ENCODE measurements around the gene RASSF6. TPM values are rescaled to one million over a fixed set of nuclear protein-coding genes. Genes with fewer than 3 reads are reported as not detected.
"Not testable (repeated sequence)": the region's sequence is repeated elsewhere in the genome, so short reads cannot be mapped to it uniquely, and the experiment has no call there.

Gene RASSF6
- total RNA-seq (2014; rRNA removed; shearing (Covaris generic)) (not detected in 2 replicates), polyA plus RNA-seq (2016; fragmentation: Nextera tagmentation; extraction: Ambion mirVana) (not detected in 2 replicates)

- Histone ChIP-seq H2AFZ (peak within 1 kb of the TSS; percentile 47; the same call in 1 of the 2 replicates), H4K20me1 (ENCODE audit: insufficient read depth) (no peaks in the 10 kb centered on the region), H3K27ac (no peak within 1 kb of the TSS), H3K4me3 (no peak within 1 kb of the TSS), H3F3A (ENCODE audit: insufficient read depth) (no peaks in the 10 kb centered on the region), H3K27me3 (replicated peaks; ENCODE audit: insufficient read depth) (peaks cover 12% of the 10 kb centered on the region), H3K9me3 (ENCODE audit: low read depth) (no peaks in the 10 kb centered on the region), H3K9ac (no peak within 1 kb of the TSS), H3K9me2 (ENCODE audit: insufficient read depth) (no peaks in the 10 kb centered on the region), H3K79me2 (ENCODE audit: insufficient read depth) (no peaks in the 10 kb centered on the region), H3K4me1 (ENCODE audit: insufficient read depth) (no peaks in the 10 kb centered on the region), H3K4me2 (ENCODE audit: unreplicated experiment) (no peak within 1 kb of the TSS), H3K36me3 (ENCODE audit: low read depth) (no peaks in the 10 kb centered on the region)
- DNase-seq: no peak
- 15 to 17% methylated on average over 24 of the region's 24 CpGs for WGBS, 2 experiments (ENCODE audit: low coverage in 1 of 2, low lambda C conversion rate in 2 of 2, missing lambda C conversion rate in 2 of 2)
- TF ChIP-seq EZH2phosphoT487 (IDR thresholded peaks at IDR 0.05; ENCODE audit: insufficient read depth, low read depth): no peak
- no peak for TF ChIP-seq EZH2 (IDR thresholded peaks at IDR 0.05; ENCODE audit: insufficient read depth, poor library complexity, severe bottlenecking)
- in situ Hi-C loops (cut with MboI): no loop called here
These were observed at the start of gene RASSF6 for GRCh38 chr4:73620115-73620792. Gene RASSF6 (minus strand): TSS chr4:73620436. CDS start chr4:73611795, 8,641 bp downstream.

- DNase-seq: no peak
- WGBS, 2 experiments (ENCODE audit: low coverage in 1 of 2, low lambda C conversion rate in 2 of 2, missing lambda C conversion rate in 2 of 2): 70 to 72% methylated on average over 15 of the region's 15 CpGs
- H3K9ac ChIP-seq: no peak overlapping the region
These were observed 49.4 kb upstream of the RASSF6 start for GRCh38 chr4:73669410-73670183.

GRCh38 chr4:73668782-73669201 lies 48.6 kb upstream of the RASSF6 start:
- no peak for TF ChIP-seq EZH2phosphoT487 (IDR thresholded peaks at IDR 0.05; ENCODE audit: insufficient read depth, low read depth)
- no peak for TF ChIP-seq EZH2 (IDR thresholded peaks at IDR 0.05; ENCODE audit: insufficient read depth, poor library complexity, severe bottlenecking)
- Histone ChIP-seq H3K9ac (no peak overlapping the region; the same call in 1 of the 2 replicates), H4K20me1 (ENCODE audit: insufficient read depth) (no peaks in the 10 kb centered on the region), H3K4me1 (ENCODE audit: insufficient read depth) (peaks cover 24% of the 10 kb centered on the region), H2AFZ (peak overlapping the region; percentile 35), H3K79me2 (ENCODE audit: insufficient read depth) (no peaks in the 10 kb centered on the region), H3K4me3 (peak overlapping the region; percentile 57), H3K36me3 (ENCODE audit: low read depth) (no peaks in the 10 kb centered on the region), H3F3A (ENCODE audit: insufficient read depth) (peaks cover 16% of the 10 kb centered on the region; the same call in 1 of the 2 replicates), H3K9me3 (ENCODE audit: low read depth) (no peaks in the 10 kb centered on the region), H3K9me2 (ENCODE audit: insufficient read depth) (no peaks in the 10 kb centered on the region), H3K27me3 (replicated peaks; ENCODE audit: insufficient read depth) (no peaks in the 10 kb centered on the region), H3K27ac (no peak overlapping the region), H3K4me2 (ENCODE audit: unreplicated experiment) (peak overlapping the region; percentile 73)
- 7 to 9% methylated on average over 8 of the region's 8 CpGs for WGBS, 2 experiments (ENCODE audit: low coverage in 1 of 2, low lambda C conversion rate in 2 of 2, missing lambda C conversion rate in 2 of 2)
- peak; percentile 61 for DNase-seq
- in situ Hi-C loops (cut with MboI): loop anchor here (10.0 kb wide), 1 partner anchor 466 kb away; no protein-coding TSS in a partner anchor

More at GRCh38 chr4:73669410-73670183, 49.4 kb upstream of the RASSF6 start:
- no peaks in the 10 kb centered on the region for H3K36me3 ChIP-seq (ENCODE audit: low read depth)
- H3K27me3 ChIP-seq (replicated peaks; ENCODE audit: insufficient read depth): no peaks in the 10 kb centered on the region
- in situ Hi-C loops (cut with MboI): loop anchor here (10.0 kb wide), 1 partner anchor 465 kb away; no protein-coding TSS in a partner anchor
- peaks cover 16% of the 10 kb centered on the region; the same call in 1 of the 2 replicates for H3F3A ChIP-seq (ENCODE audit: insufficient read depth)
- no peaks in the 10 kb centered on the region for H3K9me2 ChIP-seq (ENCODE audit: insufficient read depth)
- H3K27ac ChIP-seq: no peak overlapping the region
- peaks cover 20% of the 10 kb centered on the region for H3K4me1 ChIP-seq (ENCODE audit: insufficient read depth)
- no peaks in the 10 kb centered on the region for H4K20me1 ChIP-seq (ENCODE audit: insufficient read depth)
- peak overlapping the region; percentile 57 for H3K4me3 ChIP-seq
- H3K79me2 ChIP-seq (ENCODE audit: insufficient read depth): no peaks in the 10 kb centered on the region
- peak overlapping the region; percentile 35 for H2AFZ ChIP-seq
- H3K4me2 ChIP-seq (ENCODE audit: unreplicated experiment): peak overlapping the region; percentile 73
- TF ChIP-seq EZH2 (IDR thresholded peaks at IDR 0.05; ENCODE audit: insufficient read depth, poor library complexity, severe bottlenecking) (no peak), EZH2phosphoT487 (IDR thresholded peaks at IDR 0.05; ENCODE audit: insufficient read depth, low read depth) (no peak)
- H3K9me3 ChIP-seq (ENCODE audit: low read depth): no peaks in the 10 kb centered on the region

GRCh38 chr4:73665924-73666323 lies 45.7 kb upstream of the RASSF6 start:
- not testable (repeated sequence) for H3K4me2 ChIP-seq (ENCODE audit: unreplicated experiment); H4K20me1 ChIP-seq (ENCODE audit: insufficient read depth); DNase-seq; H3K27me3 ChIP-seq (replicated peaks; ENCODE audit: insufficient read depth); H3K79me2 ChIP-seq (ENCODE audit: insufficient read depth); H2AFZ ChIP-seq; H3K9ac ChIP-seq; H3K27ac ChIP-seq; H3K4me3 ChIP-seq; H3K9me3 ChIP-seq (ENCODE audit: low read depth); H3K9me2 ChIP-seq (ENCODE audit: insufficient read depth); H3K36me3 ChIP-seq (ENCODE audit: low read depth)
- Histone ChIP-seq H3F3A (ENCODE audit: insufficient read depth) (peaks cover 33% of the 10 kb centered on the region), H3K4me1 (ENCODE audit: insufficient read depth) (peaks cover 49% of the 10 kb centered on the region)
- whole genome bisulfite sequencing, 2 experiments (ENCODE audit: low coverage in 1 of 2, low lambda C conversion rate in 2 of 2, missing lambda C conversion rate in 2 of 2): 94 to 99% methylated on average over 7 of the region's 7 CpGs
- in situ Hi-C loops (cut with MboI): loop anchor here (10.0 kb wide), 1 partner anchor 469 kb away; no protein-coding TSS in a partner anchor
